Measurements from ENCODE around the gene NINJ1.

Gene NINJ1

DNA sequence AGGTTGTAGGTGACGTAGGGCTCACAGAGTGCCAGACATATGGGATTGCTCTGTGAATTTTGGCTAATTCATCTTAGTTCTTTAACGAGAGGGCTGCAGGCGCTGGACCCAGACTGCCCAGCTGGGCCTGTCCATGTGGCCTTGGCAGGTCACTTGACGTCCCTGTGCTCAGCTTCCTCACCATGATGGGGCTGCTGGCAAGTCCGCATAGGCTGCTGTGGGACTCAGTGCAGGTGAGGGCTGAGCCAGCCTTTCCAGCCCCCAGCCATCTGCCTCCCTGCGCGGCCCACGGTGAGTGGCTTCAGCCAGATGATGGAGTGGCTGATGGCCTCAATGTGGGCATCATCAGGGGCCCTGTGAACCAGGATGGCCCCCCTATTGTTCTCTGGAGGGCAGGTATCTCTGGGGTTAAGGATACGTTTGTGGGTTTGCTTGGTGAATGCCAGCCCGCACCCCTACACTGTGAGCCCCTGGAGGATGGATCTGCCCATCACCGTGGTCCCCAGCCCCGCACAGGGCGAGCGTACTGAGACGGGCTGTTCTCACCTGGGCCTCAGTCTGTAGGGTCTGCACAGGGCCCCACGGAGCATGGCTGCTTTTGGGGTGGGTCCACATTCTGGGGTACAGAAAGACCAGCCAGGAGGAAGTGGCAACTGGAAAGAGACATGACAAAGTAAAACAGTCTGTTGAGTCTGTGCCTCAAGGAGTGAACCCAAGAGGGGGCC, 34.3 kb downstream of the NINJ1 start:
- DNase-seq = no peak

DNA sequence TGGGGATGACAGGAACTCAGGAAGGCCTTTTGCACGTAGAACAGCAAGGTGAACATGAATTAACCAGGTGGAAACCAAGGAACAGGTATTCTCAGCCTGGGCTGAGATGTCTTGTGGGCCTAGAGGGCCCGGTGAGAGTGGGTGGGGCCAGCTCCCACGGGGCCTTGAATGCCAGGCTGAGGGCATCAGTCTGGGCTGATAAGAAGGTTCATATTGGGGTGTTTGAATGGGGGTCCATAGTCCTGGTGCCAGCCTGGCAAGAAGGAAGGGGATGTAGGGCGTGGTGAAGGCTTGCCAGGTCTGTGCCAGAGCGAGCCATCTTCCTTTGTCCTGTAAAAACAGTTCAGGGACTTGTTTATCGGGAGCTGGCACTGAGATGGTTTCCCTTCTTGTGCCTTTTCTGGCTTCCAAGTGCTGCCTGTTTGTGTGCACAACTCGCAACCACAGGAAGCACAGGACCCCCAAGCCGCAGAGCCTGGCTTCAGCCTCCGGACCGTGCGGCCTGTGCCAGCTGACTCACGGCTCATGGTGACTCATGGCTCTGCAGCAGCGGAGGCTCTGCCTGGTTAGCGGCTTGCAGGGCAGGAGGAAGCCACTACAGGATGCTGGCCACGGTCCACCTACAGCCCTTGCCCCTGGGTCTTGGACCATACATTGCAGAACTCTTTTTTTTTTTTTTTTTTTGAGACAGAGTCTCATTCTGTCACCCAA, 35.7 kb downstream of the NINJ1 start:
- peak; percentile 85 for DNase-seq

DNA sequence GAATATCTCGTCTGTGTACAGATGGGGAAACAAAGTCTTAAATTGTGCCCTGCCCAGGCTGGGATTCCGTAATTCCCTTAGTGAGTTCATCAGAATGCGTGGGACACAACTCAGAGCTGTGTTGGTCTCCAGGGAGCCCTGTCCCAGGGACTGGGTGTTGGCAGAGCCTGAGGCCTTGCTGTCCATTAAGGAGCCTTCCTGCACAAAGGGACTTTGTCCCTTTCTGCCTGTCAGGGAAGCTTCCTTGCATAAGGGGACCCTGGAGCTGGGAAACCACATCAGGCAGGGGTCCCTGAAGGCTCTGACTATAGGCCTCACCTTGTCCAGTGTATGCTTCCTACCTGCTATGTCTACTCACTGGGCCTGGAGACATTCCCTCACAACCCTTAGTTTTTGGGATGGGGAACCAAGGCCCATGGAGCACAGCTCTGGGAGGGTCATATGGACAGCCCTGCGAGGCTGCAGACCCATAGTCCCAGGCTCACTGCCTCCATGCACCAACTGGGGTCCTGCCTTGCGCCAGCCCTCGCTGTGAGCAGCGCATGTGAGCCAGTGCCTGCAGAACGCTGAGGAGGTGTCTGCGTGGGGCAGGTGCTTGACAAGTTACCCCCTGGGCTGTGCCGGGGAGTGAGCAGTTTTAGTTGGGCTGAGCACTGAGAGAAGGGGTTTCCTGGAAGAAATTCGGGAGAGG, 36.4 kb downstream of the NINJ1 start:
- no peak for DNase-seq

DNA sequence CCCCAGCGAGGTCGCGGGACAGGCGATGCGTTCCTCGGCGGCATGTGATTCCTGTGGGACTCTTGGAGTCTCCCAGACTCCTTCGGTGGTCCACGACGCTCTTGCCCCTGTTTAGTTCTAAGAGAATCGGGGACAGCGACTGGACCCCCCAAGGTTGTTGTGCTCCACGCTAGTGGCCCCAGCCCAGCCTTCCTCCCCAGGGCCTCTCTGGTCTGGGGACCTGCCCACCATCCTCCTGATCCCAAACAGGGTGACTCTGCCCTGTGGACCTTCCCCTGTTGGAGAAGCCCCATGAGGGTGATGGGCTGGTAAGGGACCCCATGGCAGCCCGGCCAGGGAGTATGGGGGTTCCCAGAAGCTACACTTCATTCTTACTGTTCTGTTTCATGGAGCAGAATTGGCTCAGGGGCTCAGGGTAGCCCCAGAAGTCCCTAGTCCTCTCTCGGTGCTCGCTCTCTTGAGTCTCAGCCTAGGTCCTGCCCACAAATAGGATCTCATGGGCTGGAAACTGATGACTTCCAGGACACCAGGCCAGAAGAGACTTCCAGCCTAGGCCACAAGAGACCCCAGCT, 37.2 kb downstream of the NINJ1 start:
- DNase-seq = no peak

DNA sequence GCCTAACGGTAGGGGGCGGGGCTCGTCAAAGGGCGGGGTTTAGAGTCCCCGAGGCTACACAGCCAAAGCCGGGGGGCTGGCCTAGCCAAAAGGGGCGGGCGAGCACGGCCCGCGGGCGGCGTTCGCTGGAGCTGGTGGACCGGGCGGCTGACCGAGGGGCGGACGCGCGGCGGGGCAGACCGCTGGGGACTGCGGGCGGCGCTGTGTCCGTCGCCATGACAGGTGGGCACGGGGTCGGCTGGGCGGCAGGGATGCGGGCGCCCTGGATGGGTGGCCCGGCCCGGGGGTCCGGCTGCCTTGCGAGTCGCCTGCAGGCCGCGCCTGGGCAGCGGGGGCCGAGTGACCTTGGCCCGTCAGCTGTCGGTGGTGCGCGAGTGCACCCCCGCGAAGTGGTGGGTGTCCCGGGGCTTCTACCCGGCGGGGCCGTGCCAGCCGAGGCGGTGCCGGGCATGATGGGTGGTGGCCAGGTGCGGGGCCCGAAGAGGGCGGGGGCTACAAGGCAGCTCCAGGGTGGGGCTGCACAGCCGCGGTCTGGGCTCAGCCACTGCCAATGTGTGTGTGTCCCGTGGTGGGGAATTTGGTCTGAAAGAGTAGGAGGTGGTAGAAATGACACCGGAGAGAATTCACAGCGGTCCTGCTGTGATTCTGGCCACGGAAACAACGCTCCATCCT, 37.8 kb downstream of the NINJ1 start, which contains the start of gene CARD19:
Gene CARD19 (plus strand): TSS at position 87 of the 672 bp plus-strand sequence. CDS start 129 bp downstream, at position 216.
- DNase-seq = peak; percentile 58

DNA sequence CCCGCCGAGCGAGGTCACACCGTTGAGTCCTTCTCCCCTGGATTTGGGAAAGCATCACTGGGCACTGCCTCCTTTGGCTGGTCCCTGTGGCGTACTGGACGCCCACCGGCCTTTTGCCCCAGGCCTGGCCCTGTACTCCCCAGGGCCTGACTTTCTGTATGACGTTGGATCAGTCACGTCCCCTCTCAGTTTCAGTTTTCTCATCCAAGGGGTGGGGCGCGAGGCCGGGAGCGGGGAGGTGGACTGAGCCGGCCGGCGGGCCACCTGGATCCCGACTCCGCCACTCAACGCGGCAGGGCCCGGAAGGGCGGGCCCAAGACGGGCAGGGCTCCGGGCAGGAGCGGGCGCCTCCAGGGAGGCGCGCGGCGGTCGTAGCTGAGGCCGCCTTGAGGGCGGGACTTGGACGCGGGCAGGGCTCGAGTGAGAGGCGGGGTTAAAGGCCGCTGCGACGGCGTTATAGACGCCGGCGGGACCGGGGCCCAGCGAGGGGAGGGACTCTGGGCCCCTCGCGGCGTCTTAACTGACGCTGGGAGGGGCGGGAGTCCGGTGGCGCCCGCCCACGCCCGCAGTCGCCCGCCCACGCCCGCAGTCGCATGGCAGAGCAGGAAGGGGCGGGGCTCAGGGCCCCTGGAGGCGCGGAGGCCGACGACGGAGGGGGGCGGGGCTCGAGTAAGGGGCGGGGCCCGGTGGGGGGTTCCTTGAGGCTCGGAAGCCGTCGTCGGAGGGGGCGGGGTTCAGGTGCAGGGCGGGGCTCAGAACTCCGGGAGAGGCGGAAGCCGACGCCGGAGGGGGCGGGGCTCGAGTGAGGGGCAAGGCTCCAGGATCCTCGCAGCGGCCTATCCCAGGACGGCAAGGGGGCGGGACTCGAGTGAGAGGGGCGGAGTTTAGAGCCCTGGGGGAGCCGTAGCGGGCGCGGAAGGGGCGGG, 38.6 kb downstream of the NINJ1 start:
- DNase-seq = peak; percentile 100

DNA sequence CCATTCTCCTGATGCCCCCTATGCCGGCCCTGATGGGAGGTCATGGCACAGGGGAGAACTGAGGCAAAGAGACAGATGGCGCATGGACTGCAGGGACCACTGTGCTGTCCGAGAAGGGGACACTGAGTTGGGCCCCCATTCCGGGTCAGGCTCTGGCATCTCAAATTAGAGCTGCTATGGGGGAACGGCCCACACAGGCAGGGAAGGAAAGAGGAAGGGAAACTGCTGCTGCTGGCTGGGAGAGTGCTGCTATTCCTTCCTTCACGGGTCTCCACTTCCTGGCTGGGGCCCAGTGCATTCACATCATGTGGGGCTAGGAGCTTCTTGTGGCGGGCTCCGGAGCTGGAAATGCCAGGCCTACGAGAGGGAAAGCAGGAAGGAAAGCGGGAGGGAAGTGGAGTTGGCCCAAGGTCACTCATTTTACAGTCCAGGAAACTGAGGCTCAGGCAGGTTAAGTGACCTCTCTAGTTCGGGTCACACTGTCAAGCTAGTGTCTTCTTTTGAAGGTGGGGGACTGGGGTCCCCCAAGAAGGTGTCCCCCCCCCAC, 39.3 kb downstream of the NINJ1 start:
- DNase-seq = no peak

DNA sequence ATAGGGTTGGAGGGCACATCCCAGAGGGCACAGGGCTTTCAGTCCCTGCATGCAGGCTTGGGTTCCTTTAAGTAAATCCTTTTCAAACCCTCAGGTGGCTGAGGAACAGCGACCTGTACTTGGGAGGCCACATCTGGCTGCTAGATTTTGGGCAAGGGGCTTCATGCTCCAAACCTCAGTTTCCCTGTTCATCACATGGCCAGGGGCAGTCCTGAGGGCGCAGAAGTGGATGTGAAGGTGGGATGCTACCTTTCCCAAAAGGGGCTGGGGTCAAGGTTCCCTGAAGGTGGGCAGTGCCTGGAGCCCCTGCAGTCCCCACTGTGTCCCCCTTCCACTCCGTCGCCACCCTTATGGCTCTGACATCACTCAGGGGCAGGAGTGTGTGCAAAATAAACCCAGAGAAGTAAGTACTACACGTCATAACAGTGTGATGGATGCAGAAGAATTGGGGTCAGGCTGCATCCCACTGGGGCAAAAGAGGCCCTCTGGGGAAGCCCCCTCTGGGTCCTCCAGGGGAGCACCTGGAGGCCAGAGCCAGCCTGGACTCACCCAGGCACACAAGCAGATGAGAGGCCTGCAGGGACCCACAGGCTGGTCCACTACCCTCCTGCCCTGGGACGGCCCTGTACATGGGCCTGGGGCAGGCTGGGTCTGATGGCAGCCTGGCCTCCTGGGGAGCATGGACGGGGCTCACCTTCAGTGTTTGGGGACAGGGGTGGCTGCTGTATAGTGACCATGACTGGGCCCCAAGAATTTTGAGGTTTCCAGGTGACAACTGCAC, 40.0 kb downstream of the NINJ1 start:
- DNase-seq = no peak

DNA sequence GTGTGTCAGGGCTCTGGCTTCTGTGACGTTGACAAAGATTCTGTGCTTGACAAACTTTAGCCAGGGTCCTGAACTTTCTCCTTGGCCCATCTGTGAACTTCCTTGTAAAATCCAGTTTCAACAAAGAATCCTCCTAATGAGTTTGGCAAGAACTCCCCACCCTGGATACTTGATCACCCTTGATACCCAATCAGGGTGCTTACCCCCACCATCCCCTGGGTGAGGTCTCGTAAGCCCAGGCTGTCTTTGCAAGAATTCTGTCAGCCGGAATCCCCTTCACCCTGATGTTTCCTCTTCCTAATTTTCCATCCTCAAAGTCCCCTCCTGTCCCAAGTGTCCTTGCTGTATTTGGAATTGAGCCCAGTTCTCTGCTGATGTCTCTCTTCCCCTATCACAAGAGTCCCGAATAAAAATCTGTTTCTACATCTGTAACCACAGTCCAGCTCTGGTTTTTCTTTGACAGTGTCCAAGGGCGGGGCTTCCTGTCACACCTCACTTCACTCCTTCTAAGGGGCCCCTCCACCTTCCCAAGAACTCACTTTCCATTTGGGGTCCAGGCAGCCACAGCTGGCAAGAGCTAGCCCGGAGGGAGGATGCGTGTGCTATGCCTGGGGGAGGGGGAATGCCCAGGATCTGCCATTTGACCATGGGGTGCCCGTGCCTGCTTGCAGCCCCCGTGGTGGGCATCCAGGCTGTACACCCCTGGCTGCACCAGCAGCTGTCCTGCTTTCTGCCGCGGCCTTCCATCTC, 40.7 kb downstream of the NINJ1 start:
- DNase-seq = peak; percentile 57

DNA sequence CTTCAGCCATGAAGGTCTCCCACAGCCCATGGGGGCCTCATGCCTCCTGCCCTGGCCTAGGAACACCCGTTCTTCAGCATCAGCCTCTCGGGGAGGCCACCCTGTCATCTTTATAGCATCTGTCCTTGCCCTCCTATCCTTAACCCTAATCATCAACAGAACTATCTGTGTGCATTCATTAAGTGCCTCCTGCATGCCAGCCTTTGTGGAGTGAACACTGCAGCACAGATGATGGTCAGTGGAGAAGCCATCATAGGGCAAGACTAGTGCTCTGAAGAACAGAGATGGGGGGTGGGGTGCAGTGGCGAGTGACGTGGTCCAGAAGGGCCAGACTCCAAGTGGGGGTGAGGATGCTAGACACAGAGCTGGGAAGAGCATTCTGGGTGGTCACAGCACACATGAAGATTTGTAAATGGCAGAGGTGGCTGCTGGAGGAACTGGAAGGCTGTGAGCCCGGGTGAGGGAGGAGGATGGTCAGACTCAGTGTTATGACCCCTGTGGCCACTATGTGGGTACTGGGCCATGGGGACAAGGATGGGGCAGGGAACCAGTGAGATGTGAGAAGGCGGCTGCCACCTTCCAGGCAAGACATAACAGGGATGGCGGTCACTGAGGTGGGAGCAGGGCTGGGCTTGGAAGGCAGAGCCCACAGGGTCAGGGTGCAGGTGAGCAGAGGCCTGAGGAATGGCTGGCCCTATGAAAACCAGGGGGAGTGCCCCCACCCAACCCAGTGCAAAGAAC, 41.6 kb downstream of the NINJ1 start:
- no peak for DNase-seq

DNA sequence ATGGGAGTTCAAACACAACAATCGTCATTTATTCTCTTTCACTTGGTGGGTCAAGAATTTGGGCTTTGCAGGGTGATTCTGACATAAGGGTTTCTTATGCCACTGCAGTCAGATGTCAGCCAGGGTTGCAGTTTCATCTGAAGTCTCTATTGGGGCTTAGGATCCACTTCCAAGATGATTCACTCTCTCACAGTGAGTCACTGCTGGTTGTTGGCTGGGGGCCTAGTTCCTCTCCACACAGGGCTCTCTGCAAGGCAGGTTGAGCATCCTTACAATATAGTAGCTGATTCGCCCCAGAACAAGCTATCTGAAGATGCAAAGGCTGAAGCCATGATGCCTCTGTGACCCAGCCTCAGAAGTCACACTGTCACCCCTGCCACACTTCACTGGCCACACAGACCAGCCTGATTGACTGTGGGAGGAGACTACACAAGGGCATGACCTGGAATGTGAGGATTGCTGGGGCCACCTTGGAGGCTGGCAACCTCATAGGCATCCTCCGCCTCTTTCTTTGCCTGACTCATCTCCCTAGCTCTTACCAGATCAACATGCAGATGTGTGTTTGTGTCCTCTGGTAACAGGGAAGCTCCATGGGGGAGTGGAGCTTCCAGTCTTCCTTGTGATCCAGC, 42.5 kb downstream of the NINJ1 start:
- DNase-seq = peak; percentile 90

DNA sequence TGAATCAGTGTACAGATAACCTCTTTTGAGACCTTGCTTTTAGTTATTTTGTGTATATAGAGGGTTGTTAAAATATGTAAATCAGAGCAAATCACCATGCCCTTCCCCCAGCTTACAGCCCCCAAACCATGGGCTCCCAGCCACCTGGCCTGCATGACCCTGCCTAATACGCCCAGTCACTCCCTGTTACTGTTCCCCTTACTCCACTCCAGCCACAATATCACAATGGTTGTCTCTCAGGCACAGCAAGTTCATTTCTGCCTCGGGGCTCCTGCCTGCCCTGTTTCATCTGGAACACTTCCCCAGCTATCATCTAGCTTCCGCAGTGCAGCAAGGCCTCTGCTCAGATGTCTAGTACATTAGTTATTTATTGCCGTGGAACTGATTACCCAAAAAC, 43.0 kb downstream of the NINJ1 start:
- no peak for DNase-seq

DNA sequence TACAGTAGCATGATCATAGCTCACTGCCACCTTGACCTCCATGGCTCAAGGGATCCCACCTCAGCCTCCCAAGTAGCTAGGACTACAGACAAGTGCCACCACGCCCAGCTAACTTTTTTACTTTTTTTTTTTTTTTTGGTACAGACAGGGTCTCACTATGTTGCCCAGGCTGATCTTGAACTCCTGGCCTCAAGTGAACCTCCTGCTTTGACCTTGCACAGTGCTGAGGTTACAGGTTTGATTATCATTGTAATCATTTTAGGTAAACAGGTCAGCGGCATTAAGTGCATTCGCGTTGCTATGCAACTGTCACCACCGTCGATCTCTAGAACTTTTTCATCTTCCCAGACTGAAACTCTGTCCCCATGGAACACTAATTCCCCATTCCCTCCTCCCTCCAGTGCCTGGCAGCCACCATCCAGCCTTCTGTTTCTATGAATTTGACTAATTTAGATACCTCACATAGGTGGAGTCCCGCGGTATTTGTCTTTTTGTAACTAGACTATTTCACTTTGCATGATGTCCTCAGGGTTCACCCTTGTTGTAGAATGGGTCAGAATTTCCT, 43.9 kb downstream of the NINJ1 start:
- DNase-seq = no peak

DNA sequence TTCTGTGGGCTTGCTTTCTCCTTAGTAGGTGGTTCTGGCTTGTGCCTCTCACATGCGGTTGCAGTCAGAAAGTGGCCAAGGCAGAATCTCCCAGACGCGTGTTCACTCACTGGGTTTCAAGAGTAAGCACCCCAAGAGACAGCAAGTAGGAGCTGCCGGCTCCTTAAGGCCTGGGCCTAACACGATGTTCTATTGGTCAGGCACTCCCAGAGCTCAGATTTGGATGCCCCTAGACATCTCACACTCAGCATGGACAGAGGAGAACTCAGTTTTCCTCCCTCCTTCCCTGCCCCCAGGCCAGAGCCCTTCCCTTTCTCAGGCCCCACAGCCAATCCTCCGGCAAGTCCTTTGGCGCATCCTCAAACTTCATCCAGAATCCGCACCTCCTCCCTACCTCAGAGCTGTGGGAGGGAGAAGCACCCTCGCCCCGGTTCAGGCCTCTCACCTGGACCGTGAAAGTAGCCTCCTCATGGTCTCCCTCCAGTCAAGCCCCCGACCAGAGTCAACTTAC, 44.5 kb downstream of the NINJ1 start:
- no peak for DNase-seq

DNA sequence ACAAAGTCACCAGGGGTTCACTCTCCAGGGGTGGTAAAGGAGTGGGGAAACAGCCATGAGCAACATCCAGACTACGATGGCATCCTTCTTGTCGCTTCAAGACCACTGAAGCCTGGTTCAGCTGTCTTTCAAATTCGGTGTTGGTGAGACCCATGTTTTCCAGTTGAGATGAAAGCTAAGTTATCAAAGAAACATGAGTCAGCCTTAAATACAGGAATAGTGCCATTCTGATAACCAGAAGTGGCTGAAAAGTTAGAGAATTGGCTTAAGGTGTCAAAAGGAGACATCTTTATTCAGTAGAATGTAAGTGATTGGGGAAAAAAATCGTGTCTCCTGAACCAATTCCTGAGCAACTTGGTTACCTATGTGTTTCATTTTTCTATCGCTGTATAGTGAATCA, 45.0 kb downstream of the NINJ1 start:
- no peak for DNase-seq

DNA sequence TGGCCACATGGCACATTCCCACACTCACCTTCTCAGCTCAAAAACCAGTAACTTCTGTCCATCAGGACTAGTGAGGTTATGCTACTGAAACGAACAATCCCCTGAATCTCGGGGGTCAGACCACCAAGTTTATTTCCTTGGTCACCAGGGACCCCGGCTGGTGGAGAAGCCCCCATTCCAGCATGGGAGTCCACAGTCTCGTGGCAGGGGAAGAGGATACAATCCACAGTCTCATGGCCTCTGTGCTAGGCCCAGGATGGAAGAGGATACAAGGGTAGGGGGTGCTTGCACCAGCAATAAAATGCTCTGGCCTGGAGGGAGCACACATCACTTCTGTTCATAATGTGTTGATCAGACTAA, 45.4 kb downstream of the NINJ1 start:
- DNase-seq = no peak

DNA sequence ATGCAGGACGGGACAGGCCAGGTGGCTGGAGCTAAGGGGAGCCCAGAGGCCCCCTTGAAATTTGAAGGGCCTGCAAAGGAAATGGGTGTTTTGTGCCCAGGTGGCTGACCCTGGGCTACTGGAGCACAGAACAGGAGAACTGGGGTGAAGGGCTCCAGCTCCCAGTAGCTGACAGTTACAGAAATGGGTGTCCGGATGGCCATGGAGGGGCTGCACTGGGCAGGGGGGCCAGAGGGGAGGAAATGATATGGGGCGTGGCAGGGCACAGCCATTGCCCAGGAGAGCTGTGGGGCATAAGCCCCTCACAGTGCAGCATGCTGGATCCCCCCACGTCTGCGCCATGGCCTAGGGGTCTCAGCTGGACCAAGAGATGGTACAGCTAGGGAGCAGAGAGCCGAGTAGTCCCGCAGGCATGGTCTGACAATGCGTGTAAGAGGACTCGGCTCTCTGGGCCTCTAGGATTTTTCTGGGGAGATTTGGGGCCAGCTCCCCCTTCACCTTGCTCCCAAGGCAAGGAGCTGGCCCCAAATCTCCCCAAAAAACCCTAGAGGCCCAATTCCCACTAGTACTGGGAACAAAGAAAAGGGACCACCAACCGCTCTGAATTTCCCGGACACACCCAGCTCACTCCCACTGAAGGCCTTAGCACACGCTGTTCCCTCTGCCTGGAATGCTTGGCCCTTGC, 45.9 kb downstream of the NINJ1 start:
- no peak for DNase-seq

All from activated CD4-positive, alpha-beta T cell treated with anti-CD3 and anti-CD28 coated beads, Interleukin-2, Interleukin-6, amounts not matched to agents 100 ng/mL and 50 ng/mL, durations not matched to agents 16 hours and 8 hours (primary cell).